GM21786 (cell line): ENCODE measurements around the gene TBKBP1.

Source experiments
- ATAC-seq: cut with Tn5 transposase; IDR thresholded peaks from one replicate; pipeline ENCODE4 v1.9.1; 2021; ENCODE audit not compliant: unreplicated experiment

TBKBP1 gene

GRCh38 chr17:47760409-47761140 lies 66.6 kb downstream of the TBKBP1 start:
- ATAC-seq = no peak
